ENCODE data around the gene ABCB6. TPM values are rescaled to one million over a fixed set of nuclear protein-coding genes. Genes with fewer than 3 reads are reported as not detected.
"Not testable (repeated sequence)": the region's sequence is repeated elsewhere in the genome, so short reads cannot be mapped to it uniquely, and the experiment has no call there.

Gene ABCB6
- polyA plus RNA-seq (ENCODE audit: insufficient read length in 3 of 3): 10 to 100 TPM; 34.7 to 37.5 (median 36.8) TPM

DNA sequence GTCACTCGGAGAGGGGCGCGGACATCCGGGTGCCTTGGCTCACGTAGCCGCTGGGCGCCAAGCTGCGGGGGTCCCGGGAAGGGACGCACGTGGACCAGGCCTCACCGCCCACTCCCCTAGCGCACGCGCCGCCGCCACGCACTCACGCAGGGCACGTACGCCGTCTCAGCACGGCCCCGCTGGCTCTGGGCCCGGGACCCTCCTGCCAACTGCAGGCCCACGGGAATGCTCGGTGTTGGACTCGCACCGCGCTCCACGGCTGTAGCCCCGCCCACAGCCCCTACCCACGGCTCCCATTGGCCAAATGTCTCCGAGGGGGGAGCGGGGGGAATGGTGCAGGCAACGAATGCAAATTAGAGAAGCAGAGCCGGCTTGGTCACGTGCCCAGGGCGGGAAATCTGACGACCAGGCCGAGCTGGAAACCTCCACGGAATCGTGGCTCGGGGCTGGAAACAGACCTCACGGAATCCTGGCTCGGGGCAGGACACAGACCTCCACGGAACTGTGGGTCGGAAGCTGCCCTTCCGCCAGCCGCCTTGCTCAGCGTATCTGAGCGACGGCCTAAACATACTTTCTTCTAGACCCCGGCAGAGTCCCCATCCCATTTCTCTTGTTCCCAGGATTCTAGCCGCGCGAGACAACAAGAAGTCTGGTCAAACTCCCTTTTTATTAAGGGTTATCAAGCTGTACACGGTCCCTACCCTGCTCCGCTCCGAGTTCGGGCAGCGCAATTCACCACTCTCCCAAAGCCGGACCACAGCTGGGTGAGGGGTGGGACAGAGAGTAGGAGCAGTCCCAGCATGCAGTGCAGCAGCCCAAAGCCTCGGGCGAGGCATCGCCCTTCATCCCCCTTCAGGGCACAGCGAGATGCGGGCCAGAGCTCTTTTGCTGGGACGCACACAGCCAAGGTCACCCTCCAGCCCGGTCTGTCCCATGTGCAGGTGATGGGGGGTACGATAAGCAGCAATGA lies at the start of gene ABCB6:
ABCB6 (minus strand) TSS at position 227 of the 970 bp plus-strand sequence. CDS start 285 bp downstream, outside the sequence.
- peak in 2 of 3 donors; percentile 80 to 87 for DNase-seq (ENCODE audit: low read depth in 3 of 3, low spot score in 2 of 3)

- DNase-seq (ENCODE audit: low read depth in 3 of 3, low spot score in 2 of 3): no peak
Observed at GRCh38 chr2:219268294-219268693, 49.5 kb upstream of the ABCB6 start.

GRCh38 chr2:219266886-219267285 lies 48.1 kb upstream of the ABCB6 start:
- DNase-seq (ENCODE audit: low read depth in 3 of 3, low spot score in 2 of 3): no peak

GRCh38 chr2:219266232-219266631 lies 47.5 kb upstream of the ABCB6 start:
- no peak for DNase-seq (ENCODE audit: low read depth in 3 of 3, low spot score in 2 of 3)

DNA sequence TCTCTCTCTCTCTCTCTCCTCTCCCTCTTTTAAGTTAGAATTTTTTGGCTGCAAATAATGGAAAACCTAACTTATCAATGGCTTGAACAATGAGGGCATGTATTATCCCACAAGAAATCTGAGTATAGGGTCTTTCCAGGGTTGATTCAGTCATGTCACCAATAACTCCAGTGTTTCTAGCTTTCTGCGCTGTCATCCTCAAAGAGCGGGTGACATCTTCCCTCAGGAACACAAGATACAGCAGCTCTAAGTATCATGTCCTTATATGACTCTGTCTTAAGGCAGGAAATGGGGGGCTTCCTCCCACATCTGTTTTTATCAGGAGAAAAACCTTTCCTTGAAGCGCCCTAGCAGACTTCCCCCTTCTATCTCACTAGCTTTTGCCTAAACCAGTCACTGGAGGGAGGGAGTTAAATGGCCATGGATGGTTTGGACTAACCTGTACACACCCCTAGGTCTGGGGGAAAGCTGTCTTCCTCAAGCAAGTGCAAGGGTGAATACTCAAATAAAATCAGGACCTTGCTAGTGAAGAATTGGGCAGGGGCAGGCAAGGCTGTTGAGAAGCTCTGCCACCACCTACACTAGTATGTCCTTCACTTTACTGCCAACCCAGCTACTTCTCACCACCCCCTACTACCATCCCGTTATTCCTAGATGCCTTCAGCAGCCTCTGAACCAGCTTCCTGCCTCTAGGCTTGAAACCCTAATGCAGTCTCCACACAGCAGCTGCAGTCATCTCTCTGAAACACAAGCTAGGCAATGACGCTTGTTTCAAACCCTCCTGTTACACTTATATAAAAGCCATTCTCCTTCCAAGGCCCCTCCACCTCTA lies 42.5 kb upstream of the ABCB6 start:
- DNase-seq (ENCODE audit: low read depth in 3 of 3, low spot score in 2 of 3): no peak

GRCh38 chr2:219258942-219259341 lies 40.2 kb upstream of the ABCB6 start:
- not testable (repeated sequence) for DNase-seq (ENCODE audit: low read depth in 3 of 3, low spot score in 2 of 3)

GRCh38 chr2:219254590-219255201 lies 35.9 kb upstream of the ABCB6 start:
- no peak for DNase-seq (ENCODE audit: low read depth in 3 of 3, low spot score in 2 of 3)

DNA sequence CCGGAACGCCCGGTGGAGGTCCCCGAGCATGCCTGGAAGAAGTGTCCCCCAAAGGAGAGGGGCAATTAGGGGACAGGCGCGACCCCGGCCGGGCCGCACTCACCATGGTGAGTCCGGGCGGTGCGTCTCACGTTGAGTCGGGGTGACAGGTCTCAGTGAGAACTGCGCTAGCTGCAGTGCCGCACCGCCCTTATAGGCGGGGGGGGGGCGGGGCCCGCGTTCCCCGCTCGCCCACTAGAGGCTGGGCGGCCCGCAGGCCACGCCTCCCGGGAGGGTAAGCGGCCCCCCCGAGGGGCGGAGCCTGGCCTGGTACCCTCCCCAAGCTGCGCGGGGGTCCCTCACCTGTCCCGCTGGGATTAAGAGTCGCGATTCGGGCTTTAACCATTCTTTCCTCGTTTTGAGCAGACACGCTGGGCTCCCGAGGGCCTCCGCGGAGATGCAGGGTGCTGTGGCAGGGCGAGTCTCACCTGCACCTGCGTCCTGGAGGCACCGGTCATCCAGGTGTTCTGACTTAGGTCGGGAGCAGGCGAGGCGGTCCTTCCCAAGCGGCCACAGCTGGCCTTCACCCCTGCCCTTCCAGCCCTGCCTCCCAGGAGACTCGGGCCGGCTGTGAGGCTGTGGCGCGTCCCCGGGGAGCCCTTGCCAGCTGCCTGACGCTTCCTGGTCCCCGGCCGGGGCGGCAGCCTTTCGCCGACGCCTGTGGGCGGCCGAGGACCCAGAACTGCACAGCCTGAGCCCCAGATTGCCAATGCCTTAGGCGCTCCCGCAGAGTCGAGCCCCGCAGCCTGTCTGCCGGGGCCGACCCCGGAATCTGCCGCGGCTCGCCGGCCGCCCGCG lies 35.2 kb upstream of the ABCB6 start, which contains the start of gene TUBA4A:
TUBA4A (minus strand) TSS at position 166 of the 837 bp plus-strand sequence; CDS start at position 106, 60 bp downstream.
- no peak for DNase-seq (ENCODE audit: low read depth in 3 of 3, low spot score in 2 of 3)

DNA sequence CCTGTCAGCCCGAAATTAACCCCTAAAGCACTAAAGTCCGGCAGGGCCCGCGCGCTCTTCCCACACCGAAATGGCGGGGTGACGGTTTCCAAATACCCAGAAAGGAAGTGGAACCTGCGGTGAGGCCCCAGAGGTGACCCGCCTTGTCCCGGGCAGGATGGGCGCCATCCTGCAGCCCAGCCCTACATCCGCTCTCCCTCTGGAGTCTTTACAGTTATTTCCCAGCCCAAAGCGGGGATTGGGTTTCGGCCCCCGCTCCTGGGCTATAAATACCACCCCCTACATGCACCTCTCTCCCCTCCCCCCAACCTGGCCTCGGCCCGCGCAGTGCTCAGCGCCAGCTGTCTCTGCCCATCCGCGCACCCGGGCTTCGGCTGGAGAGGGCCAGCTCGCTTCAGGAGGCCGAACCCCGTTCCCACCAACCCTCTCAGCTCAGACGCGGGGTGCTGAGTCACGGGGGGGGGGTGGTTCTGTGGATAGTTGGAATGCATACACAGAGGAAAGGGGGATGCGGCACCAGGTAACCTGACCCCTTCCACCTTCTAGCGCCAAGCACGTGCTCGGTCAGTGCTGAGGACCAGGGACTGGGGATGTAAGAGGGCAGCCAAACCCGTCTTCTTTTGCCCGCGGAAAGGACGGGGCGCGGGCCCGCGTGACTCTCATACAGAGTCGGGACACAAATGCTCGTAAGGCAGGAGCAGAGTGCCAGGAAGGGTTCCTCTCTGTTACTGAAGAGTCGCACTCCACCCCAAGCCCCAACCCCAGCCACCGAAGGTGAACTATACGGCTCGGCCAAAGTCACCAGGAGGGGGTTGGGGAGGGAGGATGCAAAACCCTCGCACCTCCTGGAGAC lies 34.4 kb upstream of the ABCB6 start, which contains the start of gene TUBA4B:
TUBA4B (plus strand) TSS at position 344 of the 853 bp plus-strand sequence; CDS start at position 509, 165 bp downstream.
- DNase-seq (ENCODE audit: low read depth in 3 of 3, low spot score in 2 of 3): no peak

GRCh38 chr2:219252570-219252899 lies 33.8 kb upstream of the ABCB6 start:
- no peak for DNase-seq (ENCODE audit: low read depth in 3 of 3, low spot score in 2 of 3)

DNA sequence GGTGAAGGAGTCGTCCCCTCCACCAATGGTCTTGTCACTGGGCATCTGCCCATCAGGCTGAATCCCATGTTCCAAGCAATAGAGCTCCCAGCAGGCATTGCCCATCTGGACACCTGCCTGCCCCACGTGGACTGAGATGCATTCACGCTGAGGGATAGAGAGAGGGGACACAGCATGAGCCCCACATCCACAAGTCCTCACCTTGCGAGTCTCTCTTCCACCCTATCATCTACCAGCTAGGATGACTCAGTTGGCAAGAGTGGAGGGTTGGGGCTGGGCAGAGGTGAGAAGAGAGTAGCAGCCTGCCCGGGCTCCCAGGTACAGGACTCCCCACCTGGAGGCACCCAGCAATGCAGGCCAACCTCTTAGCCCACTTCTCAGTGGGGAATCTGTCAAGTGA lies 33.3 kb upstream of the ABCB6 start:
- DNase-seq (ENCODE audit: low read depth in 3 of 3, low spot score in 2 of 3): no peak

GRCh38 chr2:219251656-219252055 lies 32.9 kb upstream of the ABCB6 start:
- no peak for DNase-seq (ENCODE audit: low read depth in 3 of 3, low spot score in 2 of 3)

DNA sequence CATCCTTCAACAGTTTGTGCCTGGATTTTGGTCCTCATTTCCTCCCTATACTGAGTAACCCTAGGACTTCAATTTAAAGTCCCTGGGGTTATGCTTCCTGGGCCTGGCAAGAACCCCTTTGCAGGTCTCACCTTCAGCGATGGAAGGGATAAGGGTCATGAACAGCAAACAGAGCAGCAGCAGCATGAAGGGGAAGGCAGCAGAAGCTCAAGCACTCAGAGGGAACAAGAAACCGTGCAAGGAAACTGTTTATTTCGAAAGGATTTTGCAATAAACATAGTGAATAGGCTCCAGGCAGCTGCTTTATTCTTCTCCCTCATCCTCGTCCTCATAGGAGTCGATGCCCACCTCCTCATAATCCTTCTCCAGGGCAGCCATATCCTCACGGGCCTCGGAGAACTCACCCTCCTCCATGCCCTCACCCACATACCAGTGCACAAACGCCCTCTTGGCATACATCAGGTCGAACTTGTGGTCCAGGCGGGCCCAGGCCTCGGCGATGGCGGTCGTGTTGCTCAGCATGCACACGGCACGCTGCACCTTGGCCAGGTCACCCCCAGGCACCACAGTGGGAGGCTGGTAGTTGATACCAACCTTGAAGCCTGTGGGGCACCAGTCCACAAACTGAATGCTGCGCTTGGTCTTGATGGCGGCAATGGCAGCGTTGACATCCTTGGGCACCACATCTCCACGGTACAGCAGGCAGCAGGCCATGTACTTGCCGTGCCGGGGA lies 31.5 kb upstream of the ABCB6 start:
- DNase-seq (ENCODE audit: low read depth in 3 of 3, low spot score in 2 of 3): no peak

GRCh38 chr2:219249203-219249980 lies 30.6 kb upstream of the ABCB6 start:
- DNase-seq (ENCODE audit: low read depth in 3 of 3, low spot score in 2 of 3): no peak

DNA sequence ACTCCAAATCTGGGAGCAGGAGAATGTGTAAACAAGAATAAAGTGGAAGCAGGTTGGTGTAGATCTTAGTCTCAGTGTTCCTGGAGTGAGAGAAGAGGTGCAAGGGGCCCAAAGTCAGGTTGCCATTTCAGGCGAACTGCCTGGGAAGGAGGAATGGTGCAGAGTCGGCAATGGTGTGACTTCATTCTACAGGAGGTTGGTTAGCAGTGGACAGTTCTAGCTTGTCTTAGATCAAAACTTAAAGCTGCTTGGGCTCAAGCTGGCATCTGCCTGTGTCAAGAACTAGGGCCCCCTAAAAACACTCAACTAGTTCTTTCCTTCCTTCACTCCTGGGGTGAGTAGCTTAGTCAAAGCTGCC lies 30.1 kb upstream of the ABCB6 start:
- DNase-seq (ENCODE audit: low read depth in 3 of 3, low spot score in 2 of 3): no peak

DNA sequence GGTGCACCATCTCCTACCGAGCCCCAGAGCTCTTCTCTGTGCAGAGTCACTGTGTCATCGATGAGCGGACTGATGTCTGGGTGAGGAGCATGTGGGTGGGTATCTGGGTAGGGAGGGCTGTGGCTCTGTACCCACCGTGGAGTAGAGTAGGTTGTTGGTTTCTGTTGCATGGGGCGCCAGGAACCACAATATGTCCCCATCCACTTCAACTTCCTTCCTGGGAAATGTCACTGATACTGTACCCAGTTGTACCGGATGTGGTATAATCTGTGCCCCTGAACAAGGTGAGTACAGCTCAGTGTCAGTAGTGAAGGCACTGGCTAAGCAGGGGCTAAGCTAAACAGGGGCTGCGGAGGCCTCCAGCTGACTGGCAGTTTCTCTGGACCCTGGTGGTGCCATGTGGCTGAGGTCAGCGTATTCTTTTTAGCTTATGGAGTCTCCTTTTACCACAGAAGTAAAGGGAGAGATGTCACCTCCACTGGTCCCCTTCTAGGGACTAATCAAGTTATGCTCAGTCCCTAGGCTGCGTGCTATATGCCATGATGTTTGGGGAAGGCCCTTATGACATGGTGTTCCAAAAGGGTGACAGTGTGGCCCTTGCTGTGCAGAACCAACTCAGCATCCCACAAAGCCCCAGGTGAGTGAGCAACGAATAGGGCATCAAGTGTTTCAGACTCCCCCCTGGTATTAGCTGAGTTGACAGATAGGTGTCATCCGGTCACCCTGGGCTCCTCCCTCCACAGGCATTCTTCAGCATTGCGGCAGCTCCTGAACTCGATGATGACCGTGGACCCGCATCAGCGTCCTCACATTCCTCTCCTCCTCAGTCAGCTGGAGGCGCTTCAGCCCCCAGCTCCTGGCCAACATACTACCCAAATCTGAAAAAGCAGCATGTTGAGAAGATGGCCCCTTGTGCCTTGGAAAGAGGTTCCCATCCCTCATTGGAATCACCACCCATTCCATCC lies 29.2 kb upstream of the ABCB6 start:
- no peak for DNase-seq (ENCODE audit: low read depth in 3 of 3, low spot score in 2 of 3)

All from right renal cortex interstitium (tissue), 3 donors.